Middle frontal gyrus (tissue), 1 donor: ENCODE results near the gene JMJD7.

Experiments used
- DNase-seq: peaks from one replicate; pipeline ENCODE4 v3.0.0-alpha.2; 2015; ENCODE audit warnings: low spot score; ENCODE audit errors: extremely low spot score

JMJD7 gene

DNA sequence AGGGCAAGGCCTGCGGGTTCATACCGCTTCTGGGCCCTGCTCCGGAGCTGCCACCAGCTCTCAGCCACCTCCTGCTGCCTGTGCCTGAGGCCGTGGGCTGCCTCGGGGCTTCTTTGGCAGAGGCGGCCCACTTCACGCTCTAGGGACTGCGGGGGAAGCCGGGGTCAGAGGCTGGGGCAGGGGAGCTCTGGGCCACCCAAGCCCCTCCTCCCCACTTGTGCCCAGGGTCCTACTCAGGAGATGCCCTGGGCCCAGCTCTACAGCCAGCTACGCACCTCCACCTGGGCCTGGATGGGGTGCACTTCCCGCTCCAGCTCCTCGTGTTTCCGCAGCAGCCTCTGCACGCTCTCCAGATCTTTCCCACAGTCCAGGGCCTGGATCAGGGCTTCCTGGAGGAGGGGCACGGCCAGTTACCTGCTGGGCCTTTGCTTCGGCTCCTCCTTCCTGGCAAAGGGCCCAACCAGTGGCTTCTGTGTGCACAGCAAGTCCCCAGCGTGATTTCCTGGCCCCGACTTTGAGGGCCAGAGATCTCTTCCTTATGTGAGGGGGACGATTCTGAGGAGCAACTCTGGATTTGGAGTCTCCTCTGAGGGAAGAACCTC is 34.7 kb downstream of the JMJD7 start:
- DNase-seq = no peak

DNA sequence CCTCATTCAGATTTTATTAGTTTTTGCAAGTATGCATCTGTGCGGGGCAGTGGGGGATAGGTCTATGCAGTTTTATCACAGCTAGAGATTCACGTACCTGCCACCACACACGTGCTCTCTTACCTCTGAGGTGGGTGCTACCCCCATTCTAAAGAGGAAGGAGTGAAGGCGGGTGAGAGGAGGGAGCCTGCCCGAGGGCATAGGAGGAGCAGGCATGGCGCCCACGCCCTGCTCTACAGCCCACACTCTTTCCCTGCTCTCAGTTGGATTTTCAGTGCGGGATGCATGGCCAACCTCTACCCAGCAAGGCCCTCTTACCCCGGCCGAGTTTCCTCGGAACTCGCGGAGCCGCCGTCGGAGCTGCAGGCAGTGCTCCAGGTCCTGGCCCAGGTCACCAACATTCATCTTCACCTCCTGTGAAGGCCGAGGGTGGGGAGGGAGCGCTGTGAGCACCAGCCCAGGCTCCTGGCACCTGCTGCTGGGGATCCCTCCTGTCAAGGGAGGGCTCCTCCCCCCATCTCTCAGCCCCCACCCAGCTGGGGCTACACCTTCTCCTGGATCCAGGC is 37.7 kb downstream of the JMJD7 start:
- DNase-seq = no peak

DNA sequence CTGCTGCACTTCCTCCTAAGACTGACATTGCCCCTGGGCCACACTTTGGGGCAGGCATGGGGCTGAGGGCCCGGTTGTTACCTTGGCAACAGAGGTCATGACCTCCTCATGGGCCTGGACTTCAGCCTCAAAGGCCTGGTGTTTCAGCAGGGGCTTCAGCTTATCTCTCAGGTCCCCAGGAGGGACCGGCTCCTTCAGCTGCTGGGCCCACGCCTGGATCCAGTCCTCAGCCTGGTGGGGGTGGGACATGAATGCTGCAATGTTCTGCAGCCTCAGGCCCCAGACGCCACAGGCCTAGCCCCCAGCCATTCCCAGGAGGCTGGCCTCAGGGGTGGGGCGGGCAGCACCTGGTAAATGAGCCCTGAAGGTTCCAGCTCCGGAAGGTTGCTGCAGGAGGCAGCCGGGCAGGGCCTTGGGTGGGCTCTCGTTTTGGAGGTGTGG is 38.4 kb downstream of the JMJD7 start:
- no peak for DNase-seq

DNA sequence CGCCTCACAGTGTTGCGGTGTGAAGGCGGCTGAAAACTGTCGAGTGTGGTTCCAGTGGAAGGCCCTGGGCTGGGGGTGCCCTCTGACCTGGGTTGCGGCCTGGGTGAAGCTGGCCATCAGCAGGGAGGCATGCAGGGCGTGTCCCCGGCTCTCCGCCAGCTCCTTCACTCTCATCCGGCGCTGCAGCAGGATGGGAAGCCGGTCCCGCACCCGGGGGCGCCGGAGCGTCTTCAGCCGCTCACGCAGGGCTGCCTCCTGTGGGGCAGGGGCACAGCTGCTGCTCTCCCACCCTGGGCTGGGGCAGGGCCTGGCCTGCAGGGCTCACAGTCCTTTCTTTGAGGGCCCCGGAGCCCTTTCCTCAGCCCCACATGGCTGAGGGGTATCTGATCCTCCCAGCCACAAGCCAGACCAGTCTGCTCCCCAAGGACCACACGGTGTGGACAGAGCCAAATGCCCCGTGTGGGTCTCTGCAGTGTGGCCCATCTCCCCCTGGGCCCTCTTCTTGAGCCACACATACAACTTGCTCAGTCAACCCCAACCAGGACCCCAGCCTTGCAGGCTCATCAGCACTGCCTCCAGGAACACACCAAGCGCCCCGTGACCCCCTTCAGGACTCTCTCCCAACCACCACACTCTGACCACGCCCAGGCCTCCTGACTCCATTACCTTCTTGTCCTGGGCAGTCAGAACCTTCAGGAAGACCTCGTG is 39.1 kb downstream of the JMJD7 start:
- DNase-seq = no peak

DNA sequence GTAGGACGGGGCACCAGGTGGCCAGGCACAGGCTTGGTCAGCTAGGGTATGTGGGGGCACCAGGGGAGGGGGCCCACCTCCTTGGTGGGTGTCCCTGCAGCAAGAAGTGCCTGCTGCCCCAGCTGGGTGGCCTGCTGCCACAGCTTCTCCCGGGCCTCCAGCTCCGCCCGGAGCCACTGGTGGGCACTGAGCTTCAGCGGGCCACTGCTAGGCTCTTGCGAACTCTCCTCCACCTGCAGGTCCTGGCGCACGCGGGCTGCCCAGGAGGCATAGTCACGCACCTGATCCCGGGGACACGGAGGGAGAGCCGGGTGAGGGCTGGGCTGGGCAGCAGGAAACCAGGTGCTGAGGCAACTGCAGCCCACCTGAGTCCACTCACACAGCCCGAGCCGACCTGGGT is 40.4 kb downstream of the JMJD7 start:
- DNase-seq = no peak

DNA sequence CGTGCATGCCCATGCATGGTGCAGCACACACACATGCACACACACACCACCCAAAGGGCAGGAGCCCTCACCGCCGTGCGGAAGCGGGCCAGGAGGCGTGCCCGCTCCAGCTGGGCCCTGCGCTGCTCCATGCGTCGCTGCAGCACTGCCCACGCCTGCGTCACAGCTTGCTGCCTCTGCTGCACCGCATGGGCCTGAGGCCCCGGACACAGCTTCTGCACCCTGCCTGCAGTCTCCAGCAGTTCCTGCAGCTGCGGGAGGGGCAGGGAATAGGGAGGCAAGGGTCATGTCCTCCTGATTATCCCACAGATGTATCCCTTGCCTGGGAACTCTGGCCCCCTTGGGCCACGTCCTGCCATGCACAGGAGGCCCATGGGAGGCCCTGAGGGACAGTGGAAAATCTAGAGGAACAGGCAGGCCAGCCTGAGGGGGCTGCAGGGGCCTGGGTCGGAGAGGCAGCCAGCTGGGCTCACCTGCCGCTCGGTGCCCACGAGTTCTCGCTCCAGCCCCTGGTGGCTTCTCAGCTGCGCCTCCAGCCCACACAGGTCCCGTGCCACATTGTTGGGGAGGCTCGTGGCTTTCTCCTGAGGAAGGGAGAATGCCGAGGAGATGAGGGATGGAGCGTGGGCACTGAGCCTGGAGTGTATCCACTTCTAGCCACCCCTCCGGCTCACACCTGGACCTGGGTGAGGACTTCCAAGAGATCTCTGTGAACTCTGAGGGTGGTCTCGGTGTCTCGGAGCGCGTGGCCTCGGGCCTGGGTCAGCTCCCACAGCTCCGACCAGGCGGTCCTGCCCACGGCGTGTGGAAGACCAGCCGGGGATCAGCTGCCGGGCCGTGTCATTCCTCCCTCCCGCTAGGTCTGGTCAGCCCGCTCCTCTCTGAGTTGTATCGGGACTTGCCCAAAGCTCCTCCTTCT is 42.1 kb downstream of the JMJD7 start:
- no peak for DNase-seq

DNA sequence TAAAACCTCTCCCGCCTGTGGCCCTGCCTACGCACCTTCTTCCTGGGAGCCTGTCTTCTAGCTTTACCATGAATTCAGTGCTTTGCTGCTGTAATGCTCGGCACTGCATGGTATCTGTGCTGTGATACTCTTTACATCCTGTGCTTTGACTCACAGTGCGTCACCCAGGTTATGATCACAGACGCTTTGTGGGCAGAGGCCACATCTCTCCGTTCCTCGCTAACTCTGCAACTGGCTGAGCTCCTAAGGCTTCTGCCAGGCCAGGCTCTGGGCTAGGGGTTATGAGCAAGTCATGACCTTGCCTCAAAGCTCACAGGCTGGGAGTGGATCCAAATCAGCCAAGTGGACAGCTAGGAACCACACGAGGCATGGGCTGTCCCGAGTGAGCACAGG is 42.8 kb downstream of the JMJD7 start:
- no peak for DNase-seq

DNA sequence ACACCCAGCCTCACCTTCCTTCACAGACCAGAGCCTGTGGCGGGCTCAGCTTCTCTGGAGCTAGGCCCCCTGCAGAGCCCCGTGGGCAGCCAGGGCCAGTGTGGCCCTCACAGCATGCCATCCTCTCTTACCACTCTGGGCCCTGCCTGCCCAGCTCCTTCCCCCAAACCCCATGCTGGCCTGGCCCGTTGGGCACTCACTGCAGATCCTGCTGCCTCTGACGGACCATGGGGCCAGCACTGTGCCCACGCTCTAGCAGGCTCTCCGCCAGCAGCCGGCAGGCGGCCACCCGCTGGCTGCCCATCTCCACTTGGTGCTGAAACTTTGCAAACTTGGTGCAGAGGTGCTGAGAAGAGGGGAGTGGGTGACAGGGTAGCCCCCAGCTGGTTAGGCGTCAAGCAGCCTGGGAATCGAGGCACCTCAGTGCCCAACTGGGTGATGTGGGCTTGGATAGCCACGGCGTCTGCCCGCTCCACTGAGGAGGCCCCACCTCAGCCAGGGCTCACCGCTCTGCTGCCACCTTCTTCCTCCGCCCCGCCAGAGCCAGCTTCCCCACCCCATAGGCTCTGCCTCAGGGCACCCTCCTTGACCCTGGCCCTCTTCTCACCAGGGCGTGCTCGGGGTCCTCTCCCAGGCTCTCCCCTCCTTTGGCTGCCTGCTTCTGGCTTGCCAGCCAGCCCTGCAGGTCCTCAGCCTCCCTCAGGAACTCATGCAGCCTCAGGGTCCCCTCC is 43.4 kb downstream of the JMJD7 start:
- DNase-seq = no peak

DNA sequence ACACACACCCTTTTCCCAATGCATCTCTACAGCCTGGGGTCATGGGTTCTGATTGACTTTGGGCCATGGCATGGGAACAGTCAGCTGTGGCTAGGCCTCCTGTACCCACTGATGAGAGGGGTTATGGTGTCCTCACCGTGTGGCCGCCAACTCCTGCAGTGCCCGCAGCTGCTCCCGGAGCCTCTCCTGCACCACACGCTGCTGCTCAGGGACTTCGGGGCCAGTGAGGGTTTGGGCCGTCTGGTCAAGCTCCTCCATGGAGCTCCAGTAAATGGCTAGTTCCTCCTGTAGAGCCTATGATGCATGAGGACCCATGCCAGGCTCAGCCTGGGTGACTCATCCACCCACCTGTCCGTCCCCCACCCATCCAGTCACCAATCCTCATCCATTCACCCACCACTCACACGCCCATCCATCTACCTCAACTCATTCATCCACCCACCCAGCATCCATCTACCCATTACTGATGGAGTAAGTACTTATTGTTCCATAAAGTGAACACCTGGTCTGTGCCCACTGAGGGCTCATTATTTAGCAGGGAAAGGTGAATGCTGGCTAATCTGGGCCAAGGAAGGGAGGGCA is 44.4 kb downstream of the JMJD7 start:
- no peak for DNase-seq

DNA sequence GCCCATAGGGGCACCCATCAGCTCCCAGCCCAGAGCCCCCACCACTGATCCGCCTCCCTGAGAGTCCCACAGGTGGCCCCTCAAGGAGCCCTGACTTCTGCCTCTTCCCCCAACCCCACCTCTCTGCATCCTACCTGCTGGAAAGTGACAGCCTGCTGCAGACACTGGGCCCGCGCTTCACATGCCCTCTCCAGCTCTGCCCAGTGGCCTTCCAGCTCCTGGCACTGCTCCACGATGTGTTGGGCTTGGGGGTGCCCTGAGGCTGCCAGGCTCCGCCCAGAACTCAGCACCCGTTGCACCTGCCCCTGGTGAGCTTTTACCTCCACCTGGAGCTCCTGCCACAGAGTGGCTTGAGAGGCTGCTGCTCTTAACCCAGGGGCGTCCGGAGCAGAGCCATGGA is 45.8 kb downstream of the JMJD7 start:
- DNase-seq = no peak

DNA sequence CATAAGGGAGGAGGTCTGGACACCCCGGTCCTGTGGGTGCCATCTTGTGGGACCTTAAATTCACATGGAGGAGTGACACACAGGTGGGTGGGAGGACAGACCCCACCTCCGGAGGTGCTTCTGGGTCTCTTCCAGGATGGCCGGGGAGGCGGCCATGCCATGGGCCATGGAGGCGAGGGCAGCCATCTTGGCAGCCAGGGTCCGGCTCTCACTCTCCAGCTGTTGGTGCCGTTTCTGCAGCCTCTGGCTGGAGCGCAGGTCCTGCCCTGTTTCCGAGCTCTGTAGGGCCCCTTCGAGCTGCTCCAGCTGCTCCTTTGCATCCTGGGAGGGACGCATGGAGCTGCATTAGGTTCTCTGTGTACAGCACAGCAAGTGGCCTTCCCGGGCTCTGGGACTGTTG is 46.8 kb downstream of the JMJD7 start:
- no peak for DNase-seq

DNA sequence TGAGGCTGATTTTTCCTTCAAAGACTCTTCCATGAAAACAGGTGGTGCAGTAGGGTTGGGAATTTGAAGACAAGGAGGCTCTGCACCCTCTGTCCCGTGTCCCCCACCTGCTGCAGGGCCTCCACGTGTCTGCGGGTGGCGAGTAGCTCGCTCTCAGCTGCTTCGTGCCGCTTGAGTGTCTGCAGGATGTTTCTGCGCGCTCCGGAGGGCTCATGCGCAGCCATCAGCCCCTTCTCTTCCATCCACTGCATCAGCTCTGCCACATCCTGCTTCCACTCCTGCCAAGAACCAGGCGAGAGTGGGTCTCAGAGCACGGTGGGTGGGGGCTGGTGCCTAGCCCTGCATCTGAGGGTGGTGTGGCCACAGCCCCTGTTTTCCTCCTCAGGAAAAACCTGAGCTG is 48.1 kb downstream of the JMJD7 start:
- no peak for DNase-seq

DNA sequence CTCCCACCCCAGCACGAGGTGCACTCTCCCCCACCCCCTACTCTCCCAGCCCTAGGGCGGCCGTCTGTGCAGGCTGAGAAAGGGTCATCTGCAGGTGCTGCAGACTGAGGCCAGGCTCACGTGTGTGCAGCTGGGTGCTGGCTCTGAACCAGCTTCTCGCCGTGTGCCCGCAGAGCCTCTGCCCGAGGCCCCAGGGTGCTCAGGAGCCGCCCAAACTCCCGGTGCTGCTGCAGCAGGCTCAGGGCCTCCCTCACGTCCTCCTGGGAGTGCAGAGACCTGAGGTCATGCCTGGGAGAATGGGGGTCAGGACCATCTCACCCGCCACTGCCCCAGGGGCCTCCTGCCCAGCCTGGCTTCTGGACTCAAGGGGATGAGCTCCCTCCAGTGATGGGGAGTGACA is 48.8 kb downstream of the JMJD7 start:
- DNase-seq = no peak

DNA sequence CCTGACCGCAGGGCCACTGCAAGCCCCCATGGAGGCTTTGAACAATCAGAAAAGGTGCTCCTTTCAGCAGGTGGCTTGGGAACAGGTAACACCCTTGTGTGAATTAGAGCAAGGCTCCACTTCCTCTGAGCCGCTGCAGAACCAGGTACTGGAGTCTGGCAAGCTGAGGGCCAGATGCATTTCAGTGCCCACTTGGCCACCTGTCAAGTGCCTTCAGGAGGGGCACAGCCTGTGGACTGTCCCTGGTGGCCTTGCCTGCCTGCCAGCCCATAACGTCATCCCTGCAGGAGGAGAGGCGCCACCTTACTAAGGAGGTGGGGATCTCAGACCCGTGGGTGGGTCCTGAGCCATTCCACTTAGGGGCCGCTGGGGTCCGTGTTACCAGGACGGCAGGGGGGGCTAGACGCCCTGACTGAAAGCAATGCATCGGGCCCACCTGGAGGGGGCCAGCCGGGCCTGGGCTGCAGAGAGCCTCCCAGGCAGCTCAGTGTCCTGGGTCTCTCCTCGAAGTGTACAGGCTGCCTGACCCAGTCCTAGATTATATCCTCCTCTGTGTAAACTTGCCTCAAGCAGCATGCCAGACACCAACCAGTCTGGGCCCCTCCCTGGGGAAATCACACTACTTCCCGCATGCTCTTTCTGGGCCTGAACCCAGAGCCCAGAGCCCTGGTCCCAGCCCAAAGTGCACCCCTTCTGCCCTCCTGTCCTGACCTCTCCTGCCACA is 49.9 kb downstream of the JMJD7 start:
- DNase-seq = no peak

DNA sequence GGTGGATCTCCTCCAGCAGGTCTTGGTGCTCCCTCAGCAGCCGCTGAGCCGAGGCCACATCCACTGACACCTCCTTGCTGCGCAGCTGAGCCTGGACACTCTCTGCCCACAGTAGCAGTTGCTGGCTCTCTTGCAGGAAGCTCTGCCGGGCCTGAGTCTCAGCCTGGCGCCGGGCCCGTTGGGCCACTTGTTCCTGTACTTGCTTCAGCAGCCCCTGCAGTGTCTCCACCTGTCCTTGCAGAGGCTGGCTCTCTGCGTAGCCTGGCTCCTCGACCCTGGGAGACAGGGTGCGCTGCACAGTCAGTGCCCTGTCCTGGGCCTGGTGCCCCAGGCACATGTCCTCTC is 50.4 kb downstream of the JMJD7 start:
- DNase-seq = no peak

DNA sequence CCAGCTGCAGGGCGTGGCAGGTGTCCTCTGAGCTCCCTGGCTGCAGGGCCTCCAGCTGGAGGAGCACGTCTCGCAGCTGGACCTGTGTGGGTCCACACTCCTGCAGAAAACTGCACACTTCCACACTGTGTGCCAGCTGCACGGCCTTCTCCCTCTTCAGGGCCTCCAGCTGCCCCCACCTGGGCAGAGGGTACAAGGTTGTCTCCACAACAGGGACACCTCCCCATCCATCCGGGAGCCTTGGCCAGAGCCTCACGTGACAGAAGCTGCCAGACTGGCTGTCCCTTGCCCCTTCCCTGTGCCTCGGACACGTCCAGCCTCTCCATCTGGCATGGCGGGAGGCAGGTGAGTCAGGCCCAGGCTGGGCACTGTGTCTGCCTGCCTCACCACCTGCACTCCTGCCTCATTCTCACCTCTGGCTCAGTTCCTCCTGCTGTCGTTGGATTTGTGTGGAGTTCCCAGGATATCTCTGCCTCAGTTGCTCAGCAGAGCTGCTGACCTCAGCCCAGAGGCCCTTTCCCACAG is 51.5 kb downstream of the JMJD7 start:
- no peak for DNase-seq

DNA sequence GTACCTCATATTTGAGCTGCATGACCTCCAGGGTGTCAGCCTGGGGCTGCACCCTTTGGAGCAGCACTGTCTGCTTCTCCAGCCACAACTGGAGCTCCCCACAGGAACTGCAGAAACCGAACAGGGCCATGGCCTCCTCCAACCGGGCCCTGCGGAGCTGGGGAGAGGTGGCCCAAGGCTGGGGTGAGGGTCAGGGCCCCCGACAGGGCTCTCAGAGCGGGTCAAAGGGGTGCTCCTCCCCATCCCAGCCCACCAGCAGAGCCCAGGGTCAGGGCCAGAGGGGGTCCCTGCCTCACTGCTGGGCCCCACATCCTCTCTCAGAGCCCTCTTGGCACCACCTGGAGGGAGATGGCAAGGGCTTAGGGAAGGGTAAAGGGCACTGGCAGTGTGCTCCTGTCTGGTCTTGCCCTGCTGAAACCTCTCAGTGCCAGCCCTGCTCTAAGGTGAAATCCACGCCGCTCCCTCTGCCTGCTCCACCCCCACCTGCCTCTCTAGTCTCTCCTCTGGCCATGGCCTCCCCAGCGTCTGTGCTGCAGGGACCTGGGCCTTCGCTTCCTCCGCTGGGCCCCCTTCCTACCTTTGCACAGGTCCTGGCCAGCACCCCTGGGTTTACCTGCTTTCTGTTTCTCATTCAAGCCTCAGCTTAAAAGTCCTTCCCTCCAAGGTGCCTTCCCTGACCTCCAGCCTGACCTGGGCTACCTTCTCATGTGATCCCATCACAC is 52.4 kb downstream of the JMJD7 start:
- no peak for DNase-seq

DNA sequence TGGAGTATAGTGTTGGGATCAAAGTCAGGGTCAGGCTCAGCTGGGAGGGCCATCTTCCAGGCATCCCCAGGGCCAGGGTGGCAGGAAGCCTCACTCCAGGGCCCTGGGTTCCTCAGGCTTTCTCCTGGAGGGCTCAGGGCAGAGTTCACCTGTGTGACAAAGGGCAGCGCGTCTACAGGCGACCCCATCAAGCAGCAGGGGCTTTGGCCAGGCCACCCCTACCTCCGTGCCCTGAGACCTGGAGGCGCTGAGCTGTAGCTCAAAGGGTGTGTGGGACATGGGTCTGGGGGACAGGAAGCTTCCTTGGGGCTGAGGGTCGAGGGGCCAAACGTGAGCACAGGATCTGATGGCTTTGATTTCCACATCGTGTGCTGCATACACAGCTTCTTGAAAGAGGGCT is 53.2 kb downstream of the JMJD7 start:
- DNase-seq = no peak

DNA sequence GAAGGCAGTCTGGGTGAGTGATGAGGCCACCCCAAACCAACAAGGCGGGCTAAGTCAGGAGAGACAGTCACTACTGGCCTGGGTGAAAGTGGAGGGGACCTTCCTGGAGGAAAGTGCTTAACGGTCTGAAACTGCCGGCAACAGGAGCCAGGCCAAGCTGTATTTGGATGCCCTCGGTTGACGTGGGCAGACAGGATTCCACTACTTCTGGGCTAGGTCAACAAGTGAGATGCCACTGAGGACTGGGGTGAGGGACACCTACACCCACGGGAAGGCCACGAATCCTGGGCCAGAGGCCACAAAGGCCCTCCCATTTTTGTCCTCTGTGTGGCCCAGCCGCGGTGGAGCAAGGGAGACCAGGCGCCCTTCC is 53.6 kb downstream of the JMJD7 start:
- no peak for DNase-seq
